OCI-LY1 (cell line): ENCODE results near the gene OR6J1.

Source experiments
- H2AFZ ChIP-seq: fragments of 200-600 bp; sonication (generic), shearing (Covaris generic); 2 replicates; pipeline ENCODE4 v1.6.0; 2014; ENCODE audit warnings: antibody characterized with exemption, mild to moderate bottlenecking, low read length
- H3F3A ChIP-seq: fragments of 200-600 bp; sonication (generic), shearing (Covaris generic); 2 replicates; pipeline ENCODE4 v1.6.0; 2014; ENCODE audit warnings: mild to moderate bottlenecking, antibody characterized with exemption, low read length, moderate library complexity; ENCODE audit not compliant: insufficient read depth
- H3K27ac ChIP-seq: fragments of 200-600 bp; sonication (generic); 2 replicates; pipeline ENCODE4 v1.5.1; 2014; ENCODE audit warnings: low read length, mixed run types, mild to moderate bottlenecking, low read depth; ENCODE audit not compliant: poor library complexity, severe bottlenecking
- H3K27me3 ChIP-seq: fragments of 200-600 bp; sonication (generic); 2 replicates; pipeline ENCODE4 v1.6.0; 2014; ENCODE audit warnings: antibody characterized with exemption, mild to moderate bottlenecking, low read length, moderate library complexity; ENCODE audit not compliant: insufficient read depth
- H3K36me3 ChIP-seq: fragments of 200-600 bp; sonication (generic); 2 replicates; pipeline ENCODE4 v1.6.1; 2014; ENCODE audit warnings: mild to moderate bottlenecking, antibody characterized with exemption, low read length, moderate library complexity, mixed read lengths; ENCODE audit not compliant: insufficient read depth
- H3K4me1 ChIP-seq: fragments of 200-600 bp; sonication (generic); 2 replicates; pipeline ENCODE4 v1.5.1; 2014; ENCODE audit warnings: mild to moderate bottlenecking, low read length, moderate library complexity; ENCODE audit not compliant: insufficient read depth, severe bottlenecking
- H3K4me2 ChIP-seq: fragments of 200-600 bp; sonication (generic), shearing (Covaris generic); 2 replicates; pipeline ENCODE4 v1.6.1; 2014; ENCODE audit warnings: low read length
- H3K4me3 ChIP-seq: fragments of 200-600 bp; sonication (generic); 2 replicates; pipeline ENCODE4 v1.5.1; 2014; ENCODE audit warnings: low read length, low read depth, mild to moderate bottlenecking, mixed read lengths; ENCODE audit not compliant: poor library complexity, severe bottlenecking
- H3K79me2 ChIP-seq: fragments of 200-600 bp; shearing (Covaris generic); 2 replicates; pipeline ENCODE4 v1.6.1; 2016; ENCODE audit warnings: mixed run types, low read length, mixed read lengths; ENCODE audit not compliant: insufficient read depth
- H3K9ac ChIP-seq: fragments of 200-600 bp; sonication (generic), shearing (Covaris generic); 2 replicates; pipeline ENCODE4 v1.6.1; 2014; ENCODE audit warnings: mild to moderate bottlenecking, low read length, mixed read lengths
- H3K9me2 ChIP-seq: fragments of 200-600 bp; sonication (generic), shearing (Covaris generic); 2 replicates; pipeline ENCODE4 v1.6.1; 2014; ENCODE audit warnings: low read depth, mild to moderate bottlenecking, low read length, mixed read lengths
- H3K9me3 ChIP-seq: fragments of 200-600 bp; shearing (Covaris generic); 2 replicates; pipeline ENCODE4 v1.6.1; 2014; ENCODE audit warnings: low read length, mixed read lengths
- H4K20me1 ChIP-seq: fragments of 200-600 bp; sonication (generic), shearing (Covaris generic); 2 replicates; pipeline ENCODE4 v1.6.0; 2016; ENCODE audit warnings: mild to moderate bottlenecking, low read length; ENCODE audit not compliant: insufficient read depth
- CTCF ChIP-seq: fragments of 200-600 bp; sonication (generic), shearing (Covaris generic); IDR thresholded peaks from 2 replicates; pipeline ENCODE4 v1.5.1; 2017; ENCODE audit warnings: mild to moderate bottlenecking, antibody characterized with exemption, low read length, moderate library complexity, mixed read lengths
- EZH2 ChIP-seq: fragments of 200-600 bp; sonication (generic), shearing (Covaris generic); IDR thresholded peaks from 2 replicates; pipeline ENCODE4 v1.8.0; 2017; ENCODE audit warnings: borderline replicate concordance, mixed run types, mild to moderate bottlenecking, antibody characterized with exemption, low read length, moderate library complexity, mixed read lengths

OR6J1 gene

GRCh38 chr14:22600027-22600426 is 44.1 kb downstream of the OR6J1 start:
- H3K9ac ChIP-seq = no peak overlapping the region; the same call in 1 of the 2 replicates
- H3K79me2 ChIP-seq = no peaks in the 10 kb centered on the region
- peak overlapping the region; percentile 84 for H3K4me3 ChIP-seq
- TF ChIP-seq EZH2 = no peak
- no peak for TF ChIP-seq CTCF
- no peaks in the 10 kb centered on the region for H3K9me3 ChIP-seq
- peak overlapping the region; percentile 80; the same call in 1 of the 2 replicates for H3K4me2 ChIP-seq
- H3K27me3 ChIP-seq = no peaks in the 10 kb centered on the region
- H3K9me2 ChIP-seq = no peaks in the 10 kb centered on the region
- peaks cover 15% of the 10 kb centered on the region; the same call in 1 of the 2 replicates for H3K36me3 ChIP-seq
- H3K4me1 ChIP-seq = peaks cover 26% of the 10 kb centered on the region
- H2AFZ ChIP-seq = no peak overlapping the region
- no peaks in the 10 kb centered on the region for H3F3A ChIP-seq
- no peaks in the 10 kb centered on the region for H4K20me1 ChIP-seq
- H3K27ac ChIP-seq = no peak overlapping the region

- H3K36me3 ChIP-seq = peaks cover 15% of the 10 kb centered on the region; the same call in 1 of the 2 replicates
- H3K79me2 ChIP-seq = no peaks in the 10 kb centered on the region
- H3K4me2 ChIP-seq = peak overlapping the region; percentile 80
- H3K9me2 ChIP-seq = no peaks in the 10 kb centered on the region
- no peaks in the 10 kb centered on the region for H3K9me3 ChIP-seq
- H3K4me1 ChIP-seq = peaks cover 26% of the 10 kb centered on the region
- H3K9ac ChIP-seq = peak overlapping the region; percentile 69; the same call in 1 of the 2 replicates
- no peak overlapping the region for H2AFZ ChIP-seq
- H3K4me3 ChIP-seq = peak overlapping the region; percentile 84
- H4K20me1 ChIP-seq = no peaks in the 10 kb centered on the region
- H3K27ac ChIP-seq = no peak overlapping the region
- no peak for TF ChIP-seq EZH2
- no peak for TF ChIP-seq CTCF
- H3K27me3 ChIP-seq = no peaks in the 10 kb centered on the region; the same call in 1 of the 2 replicates
- no peaks in the 10 kb centered on the region for H3F3A ChIP-seq
Measured at GRCh38 chr14:22599349-22599748, 44.8 kb downstream of the OR6J1 start.

- H2AFZ ChIP-seq = no peak overlapping the region
- no peaks in the 10 kb centered on the region for H3K9me2 ChIP-seq
- H3K4me2 ChIP-seq = peak overlapping the region; percentile 80
- no peaks in the 10 kb centered on the region for H3F3A ChIP-seq
- peak; percentile 25; the same call in 1 of the 2 replicates for TF ChIP-seq CTCF
- no peak for TF ChIP-seq EZH2
- no peaks in the 10 kb centered on the region for H3K9me3 ChIP-seq
- no peaks in the 10 kb centered on the region; the same call in 1 of the 2 replicates for H3K27me3 ChIP-seq
- peak overlapping the region; percentile 84 for H3K4me3 ChIP-seq
- H3K79me2 ChIP-seq = no peaks in the 10 kb centered on the region
- H3K36me3 ChIP-seq = peaks cover 13% of the 10 kb centered on the region; the same call in 1 of the 2 replicates
- H3K27ac ChIP-seq = no peak overlapping the region
- no peaks in the 10 kb centered on the region for H4K20me1 ChIP-seq
- peaks cover 26% of the 10 kb centered on the region for H3K4me1 ChIP-seq
- peak overlapping the region; percentile 69 for H3K9ac ChIP-seq
Measured at GRCh38 chr14:22598896-22599244, 45.3 kb downstream of the OR6J1 start.
